ENCODE data around the gene CMTM6.
"Not testable (repeated sequence)": the region's sequence is repeated elsewhere in the genome, so short reads cannot be mapped to it uniquely, and the experiment has no call there.

CMTM6 gene

DNA sequence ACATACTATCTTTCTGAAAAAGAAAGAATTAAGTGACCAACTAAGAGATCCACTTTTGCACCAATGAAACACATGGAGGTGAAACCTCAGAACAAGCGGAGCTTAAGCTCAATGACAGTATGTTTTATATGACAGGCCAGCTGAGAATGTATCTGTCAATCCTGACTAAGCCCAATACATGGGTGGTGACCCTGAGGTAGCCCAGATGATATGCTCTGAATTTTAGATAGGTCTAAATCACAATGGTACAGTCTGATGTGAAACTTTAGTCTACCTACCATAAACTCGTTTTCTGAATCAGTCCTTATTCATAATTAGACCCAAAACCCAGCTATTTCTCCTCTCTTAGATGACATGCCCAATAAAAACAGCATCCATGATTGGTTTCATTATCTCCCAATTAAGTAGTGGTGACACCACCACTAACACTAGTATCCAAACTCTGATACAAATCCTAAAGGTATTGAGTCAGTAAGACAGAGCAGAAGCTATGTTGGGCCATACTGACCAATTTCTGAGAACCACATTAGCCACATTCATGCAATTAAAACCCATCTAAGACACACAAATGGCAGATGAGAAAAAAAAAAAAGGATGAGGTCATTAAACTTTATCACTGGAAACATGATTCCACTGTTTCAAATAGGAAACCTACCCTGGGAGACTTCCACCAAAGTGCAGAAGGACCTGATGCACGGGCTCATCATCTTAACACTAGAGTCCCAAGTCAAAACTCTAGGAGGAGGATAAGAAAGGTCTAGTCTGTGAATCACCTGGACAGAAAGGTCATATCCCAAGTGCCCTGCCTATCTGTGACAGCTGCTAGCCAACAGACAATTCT lies 20.6 kb downstream of the CMTM6 start:
- TF ChIP-seq, protein P1, sequence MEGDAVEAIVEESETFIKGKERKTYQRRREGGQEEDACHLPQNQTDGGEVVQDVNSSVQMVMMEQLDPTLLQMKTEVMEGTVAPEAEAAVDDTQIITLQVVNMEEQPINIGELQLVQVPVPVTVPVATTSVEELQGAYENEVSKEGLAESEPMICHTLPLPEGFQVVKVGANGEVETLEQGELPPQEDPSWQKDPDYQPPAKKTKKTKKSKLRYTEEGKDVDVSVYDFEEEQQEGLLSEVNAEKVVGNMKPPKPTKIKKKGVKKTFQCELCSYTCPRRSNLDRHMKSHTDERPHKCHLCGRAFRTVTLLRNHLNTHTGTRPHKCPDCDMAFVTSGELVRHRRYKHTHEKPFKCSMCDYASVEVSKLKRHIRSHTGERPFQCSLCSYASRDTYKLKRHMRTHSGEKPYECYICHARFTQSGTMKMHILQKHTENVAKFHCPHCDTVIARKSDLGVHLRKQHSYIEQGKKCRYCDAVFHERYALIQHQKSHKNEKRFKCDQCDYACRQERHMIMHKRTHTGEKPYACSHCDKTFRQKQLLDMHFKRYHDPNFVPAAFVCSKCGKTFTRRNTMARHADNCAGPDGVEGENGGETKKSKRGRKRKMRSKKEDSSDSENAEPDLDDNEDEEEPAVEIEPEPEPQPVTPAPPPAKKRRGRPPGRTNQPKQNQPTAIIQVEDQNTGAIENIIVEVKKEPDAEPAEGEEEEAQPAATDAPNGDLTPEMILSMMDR (IDR thresholded peaks at IDR 0.05; ENCODE audit: low read depth, low read length), result no peak
- no peak for TF ChIP-seq MYC (IDR thresholded peaks at IDR 0.05; ENCODE audit: low read depth, low read length)
- TF ChIP-seq, protein P2, sequence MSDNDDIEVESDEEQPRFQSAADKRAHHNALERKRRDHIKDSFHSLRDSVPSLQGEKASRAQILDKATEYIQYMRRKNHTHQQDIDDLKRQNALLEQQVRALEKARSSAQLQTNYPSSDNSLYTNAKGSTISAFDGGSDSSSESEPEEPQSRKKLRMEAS (IDR thresholded peaks at IDR 0.05; ENCODE audit: low read depth, low read length), result no peak
- TF ChIP-seq POLR2A (IDR thresholded peaks at IDR 0.05; ENCODE audit: extremely low read depth, insufficient read length), result no peak
- no peak overlapping the region for H3K4me3 ChIP-seq (ENCODE audit: low read depth, low read length)

DNA sequence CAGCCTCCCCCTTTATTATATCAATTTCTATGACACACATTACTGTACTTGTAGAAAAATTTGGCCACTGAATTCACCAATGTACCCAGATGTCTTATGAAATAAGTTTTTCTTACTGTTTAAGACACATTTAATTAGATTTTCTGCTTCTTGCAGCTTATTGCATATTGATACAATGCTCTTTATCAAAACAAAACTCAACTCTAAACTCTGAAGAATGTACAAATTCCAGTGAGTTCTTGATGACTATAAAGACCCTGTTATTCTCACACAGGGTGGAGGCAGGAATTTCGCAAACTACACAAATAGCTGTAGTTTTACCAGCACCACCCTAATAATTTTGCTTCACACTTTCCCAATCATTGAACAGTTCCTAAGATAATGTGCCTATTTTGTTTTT lies 22.0 kb downstream of the CMTM6 start:
- TF ChIP-seq, protein P1 (IDR thresholded peaks at IDR 0.05; ENCODE audit: low read depth, low read length), result no peak
- TF ChIP-seq, protein P2 (IDR thresholded peaks at IDR 0.05; ENCODE audit: low read depth, low read length), result no peak
- no peak for TF ChIP-seq POLR2A (IDR thresholded peaks at IDR 0.05; ENCODE audit: extremely low read depth, insufficient read length)
- no peak for TF ChIP-seq MYC (IDR thresholded peaks at IDR 0.05; ENCODE audit: low read depth, low read length)
- no peak overlapping the region for H3K4me3 ChIP-seq (ENCODE audit: low read depth, low read length)
- no peak for DNase-seq (ENCODE audit: low read depth)

More for the DNA sequence above, 20.6 kb downstream of the CMTM6 start:
- DNase-seq (ENCODE audit: low read depth), result no peak

DNA sequence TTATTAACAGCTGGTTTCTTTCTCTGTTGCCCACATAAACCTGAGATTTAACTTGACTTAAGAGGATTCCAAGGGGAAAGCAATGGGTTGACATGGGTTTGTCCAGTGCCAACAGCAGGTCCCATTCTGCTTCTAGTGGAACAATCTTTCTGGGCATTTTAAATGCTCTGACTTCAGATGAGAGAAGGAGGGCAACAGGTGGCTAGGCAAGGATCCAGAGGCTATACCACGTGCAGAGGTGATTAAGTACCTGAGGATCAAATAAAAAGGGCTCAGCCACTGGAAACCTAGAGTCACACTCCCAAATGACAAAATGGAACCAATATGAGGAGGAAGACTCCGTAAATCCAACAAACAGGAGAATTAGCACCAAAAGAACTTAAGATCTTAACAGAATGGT lies 28.5 kb downstream of the CMTM6 start:
- no peak for DNase-seq (ENCODE audit: low read depth)
- H3K4me3 ChIP-seq (ENCODE audit: low read depth, low read length), result no peak overlapping the region
- TF ChIP-seq, protein P2 (IDR thresholded peaks at IDR 0.05; ENCODE audit: low read depth, low read length), result no peak
- no peak for TF ChIP-seq POLR2A (IDR thresholded peaks at IDR 0.05; ENCODE audit: extremely low read depth, insufficient read length)
- TF ChIP-seq, protein P1 (IDR thresholded peaks at IDR 0.05; ENCODE audit: low read depth, low read length), result no peak
- TF ChIP-seq MYC (IDR thresholded peaks at IDR 0.05; ENCODE audit: low read depth, low read length), result no peak

DNA sequence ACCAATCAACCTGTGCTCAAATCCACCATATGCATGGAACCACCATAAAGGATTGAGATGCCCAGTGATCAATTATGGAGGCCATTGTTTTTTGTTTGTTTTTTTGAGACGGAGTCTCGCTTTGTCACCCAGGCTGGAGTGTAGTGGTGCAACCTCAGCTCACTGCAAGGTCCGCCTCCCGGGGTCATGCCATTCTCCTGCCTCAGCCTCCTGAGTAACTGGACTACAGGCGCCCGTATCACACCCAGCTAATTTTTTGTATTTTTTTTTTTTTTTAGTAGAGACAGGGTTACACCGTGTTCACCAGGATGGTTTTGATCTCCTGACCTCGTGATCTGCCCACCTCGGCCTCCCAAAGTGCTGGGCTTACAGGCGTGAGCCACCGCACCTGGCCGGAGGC lies 30.5 kb downstream of the CMTM6 start:
- not testable (repeated sequence) for H3K4me3 ChIP-seq (ENCODE audit: low read depth, low read length); DNase-seq (ENCODE audit: low read depth)

DNA sequence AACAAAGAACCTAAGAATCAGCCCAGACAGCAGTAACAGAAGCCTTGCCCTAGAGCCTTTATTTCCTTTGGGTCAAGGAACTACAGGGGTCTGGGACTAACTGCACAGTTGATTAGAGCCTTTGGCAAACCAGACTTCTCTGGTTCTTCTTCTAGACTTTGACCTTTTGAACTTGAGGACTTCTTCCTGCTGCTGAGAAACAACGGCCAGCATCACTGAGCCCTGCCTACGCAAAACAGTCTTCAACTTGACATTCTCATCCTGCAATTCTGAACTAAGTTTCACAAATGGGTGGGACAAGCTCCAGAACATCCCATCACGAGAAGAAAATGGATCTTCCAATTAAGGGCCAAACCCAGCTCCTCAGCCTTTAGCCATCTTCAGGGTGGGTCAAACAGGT lies 31.4 kb downstream of the CMTM6 start:
- TF ChIP-seq, protein P1 (IDR thresholded peaks at IDR 0.05; ENCODE audit: low read depth, low read length), result no peak
- TF ChIP-seq POLR2A (IDR thresholded peaks at IDR 0.05; ENCODE audit: extremely low read depth, insufficient read length) (no peak), MYC (IDR thresholded peaks at IDR 0.05; ENCODE audit: low read depth, low read length) (no peak)
- TF ChIP-seq, protein P2 (IDR thresholded peaks at IDR 0.05; ENCODE audit: low read depth, low read length), result no peak
- no peak overlapping the region for H3K4me3 ChIP-seq (ENCODE audit: low read depth, low read length)
- DNase-seq (ENCODE audit: low read depth), result no peak

DNA sequence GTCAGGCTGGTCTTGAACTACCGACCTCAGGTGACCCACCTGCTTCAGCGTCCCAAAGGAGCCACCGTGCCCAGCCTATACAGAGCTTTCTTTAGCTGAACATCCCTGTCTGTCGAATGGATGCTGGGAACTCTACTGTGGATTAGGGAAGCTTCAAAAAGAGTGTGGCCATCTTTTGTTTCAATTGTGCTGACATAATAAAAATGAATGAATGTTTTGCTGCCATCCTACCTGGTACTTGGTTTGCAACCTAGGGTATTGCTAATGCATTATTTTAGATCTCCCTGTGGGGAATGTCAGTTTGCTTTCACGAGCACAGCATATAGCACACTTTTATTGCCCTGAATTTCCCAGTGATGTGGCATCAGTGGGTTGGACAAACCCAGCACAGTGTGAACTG lies 32.3 kb downstream of the CMTM6 start:
- no peak overlapping the region for H3K4me3 ChIP-seq (ENCODE audit: low read depth, low read length)
- TF ChIP-seq, protein P2 (IDR thresholded peaks at IDR 0.05; ENCODE audit: low read depth, low read length), result no peak
- TF ChIP-seq, protein P1 (IDR thresholded peaks at IDR 0.05; ENCODE audit: low read depth, low read length), result no peak
- TF ChIP-seq POLR2A (IDR thresholded peaks at IDR 0.05; ENCODE audit: extremely low read depth, insufficient read length) (no peak), MYC (IDR thresholded peaks at IDR 0.05; ENCODE audit: low read depth, low read length) (no peak)
- no peak for DNase-seq (ENCODE audit: low read depth)
